ENCODE measurements around the gene STX17. TPM values are rescaled to one million over a fixed set of nuclear protein-coding genes. Genes with fewer than 3 reads are reported as not detected.

The STX17 gene
- total RNA-seq, 1 donor from 2014 or later = 18.3 TPM

DNA sequence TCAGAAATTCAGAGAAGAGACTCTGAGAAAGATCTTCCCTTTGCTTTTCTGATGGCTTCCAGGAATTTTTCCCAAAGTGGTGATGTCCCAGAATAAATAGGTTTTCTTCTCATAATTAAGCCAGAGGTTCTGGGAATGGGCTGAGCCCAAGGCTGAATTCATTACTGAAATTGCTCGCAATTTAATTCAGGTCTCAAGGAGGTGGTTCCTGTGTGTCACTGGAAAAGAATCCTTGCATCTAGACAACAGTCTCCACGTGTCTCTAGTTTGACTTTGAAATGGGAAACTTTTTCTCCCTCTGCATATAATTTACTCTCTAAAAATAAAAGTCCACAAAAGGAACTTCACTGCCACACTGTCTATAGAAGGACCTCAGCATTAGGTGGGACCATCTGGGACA, 27.8 kb upstream of the STX17 start:
- no peak for DNase-seq (ENCODE audit: low read depth)
- no peak overlapping the region for H3K4me3 ChIP-seq (ENCODE audit: low read depth, low read length)
- TF ChIP-seq, protein P1, sequence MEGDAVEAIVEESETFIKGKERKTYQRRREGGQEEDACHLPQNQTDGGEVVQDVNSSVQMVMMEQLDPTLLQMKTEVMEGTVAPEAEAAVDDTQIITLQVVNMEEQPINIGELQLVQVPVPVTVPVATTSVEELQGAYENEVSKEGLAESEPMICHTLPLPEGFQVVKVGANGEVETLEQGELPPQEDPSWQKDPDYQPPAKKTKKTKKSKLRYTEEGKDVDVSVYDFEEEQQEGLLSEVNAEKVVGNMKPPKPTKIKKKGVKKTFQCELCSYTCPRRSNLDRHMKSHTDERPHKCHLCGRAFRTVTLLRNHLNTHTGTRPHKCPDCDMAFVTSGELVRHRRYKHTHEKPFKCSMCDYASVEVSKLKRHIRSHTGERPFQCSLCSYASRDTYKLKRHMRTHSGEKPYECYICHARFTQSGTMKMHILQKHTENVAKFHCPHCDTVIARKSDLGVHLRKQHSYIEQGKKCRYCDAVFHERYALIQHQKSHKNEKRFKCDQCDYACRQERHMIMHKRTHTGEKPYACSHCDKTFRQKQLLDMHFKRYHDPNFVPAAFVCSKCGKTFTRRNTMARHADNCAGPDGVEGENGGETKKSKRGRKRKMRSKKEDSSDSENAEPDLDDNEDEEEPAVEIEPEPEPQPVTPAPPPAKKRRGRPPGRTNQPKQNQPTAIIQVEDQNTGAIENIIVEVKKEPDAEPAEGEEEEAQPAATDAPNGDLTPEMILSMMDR (conservative IDR thresholded peaks at IDR 0.05; ENCODE audit: low read depth, low read length) = no peak

DNA sequence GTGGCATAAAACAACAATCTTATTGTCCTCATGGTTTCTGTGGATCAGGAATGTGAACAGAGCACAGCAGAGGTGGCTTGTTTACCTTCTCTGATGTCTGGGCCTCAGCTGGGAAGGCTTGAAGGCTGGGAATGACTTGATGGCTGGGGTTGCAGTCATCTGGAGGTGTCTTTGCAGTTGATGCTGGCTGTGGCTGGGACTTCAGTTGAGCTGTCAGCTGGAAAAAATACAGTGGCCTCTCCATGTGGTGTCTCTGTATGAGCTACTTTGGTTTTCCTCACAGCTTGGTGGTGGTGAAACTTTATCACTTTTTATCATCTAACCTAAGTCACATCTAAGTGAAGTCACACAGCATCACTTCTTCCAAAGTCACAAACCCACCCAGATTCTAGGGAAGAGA, 24.7 kb upstream of the STX17 start:
- no peak overlapping the region for H3K4me3 ChIP-seq (ENCODE audit: low read depth, low read length)
- TF ChIP-seq, protein P1 (conservative IDR thresholded peaks at IDR 0.05; ENCODE audit: low read depth, low read length) = no peak
- no peak for DNase-seq (ENCODE audit: low read depth)

DNA sequence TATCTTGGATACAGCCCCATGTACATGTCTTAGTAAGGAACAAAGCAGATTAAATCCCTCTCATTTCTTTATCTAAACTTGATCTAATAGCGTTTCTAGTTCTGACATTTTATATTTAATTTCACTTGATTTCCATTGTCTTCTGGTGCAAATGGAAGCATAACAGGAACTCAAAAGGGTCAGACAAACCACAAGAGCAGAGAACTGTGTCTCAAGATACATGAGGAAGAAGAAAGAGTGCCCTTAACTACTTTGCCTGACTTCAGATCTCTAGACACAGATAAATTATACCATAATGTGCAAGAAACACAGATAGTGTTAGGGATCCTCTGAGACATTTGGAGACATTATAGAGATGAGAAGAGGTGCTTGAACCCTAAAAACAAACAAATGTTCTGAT, 20.7 kb upstream of the STX17 start:
- TF ChIP-seq, protein P1 (conservative IDR thresholded peaks at IDR 0.05; ENCODE audit: low read depth, low read length) = no peak
- no peak for DNase-seq (ENCODE audit: low read depth)
- no peak overlapping the region for H3K4me3 ChIP-seq (ENCODE audit: low read depth, low read length)

DNA sequence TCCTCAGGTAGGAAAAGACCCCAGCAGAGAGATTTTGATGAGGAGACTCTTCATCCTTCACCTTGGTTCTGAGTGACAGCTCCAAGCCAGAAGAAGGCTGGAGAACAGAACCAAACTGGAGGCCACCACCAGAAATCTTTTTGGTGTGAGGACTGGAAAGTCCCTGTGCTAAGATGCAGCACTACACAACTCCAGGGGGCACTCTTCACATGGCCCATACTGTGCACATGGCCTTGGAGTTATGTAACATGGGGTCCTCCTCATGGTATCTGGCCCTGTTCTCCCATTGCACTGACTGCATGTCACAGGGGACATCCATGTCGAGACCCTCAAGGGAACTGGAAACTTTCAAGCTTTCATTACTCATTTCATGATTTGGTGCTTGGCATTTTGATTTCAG, 17.3 kb upstream of the STX17 start:
- TF ChIP-seq, protein P1 (conservative IDR thresholded peaks at IDR 0.05; ENCODE audit: low read depth, low read length) = no peak
- no peak for DNase-seq (ENCODE audit: low read depth)
- H3K4me3 ChIP-seq (ENCODE audit: low read depth, low read length) = no peak overlapping the region

DNA sequence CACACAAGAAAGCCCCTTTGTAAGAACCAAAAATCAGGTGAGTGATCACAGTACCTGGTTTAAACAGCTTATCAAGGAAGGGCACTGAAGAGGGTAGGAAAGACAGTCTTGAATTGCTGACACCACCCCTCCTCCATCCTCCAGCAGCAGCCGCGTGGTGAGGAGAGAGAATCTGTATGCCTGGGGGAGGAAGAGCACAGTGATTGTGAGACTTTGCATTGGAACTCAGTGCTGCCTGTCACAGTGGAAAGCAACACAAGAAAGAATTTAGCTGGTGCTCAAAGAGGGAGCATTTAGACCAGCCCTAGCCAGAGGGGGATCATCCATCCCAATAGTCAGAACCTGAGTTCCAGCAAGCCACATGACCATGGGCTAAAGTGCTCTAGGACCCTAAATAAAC, 11.6 kb upstream of the STX17 start:
- DNase-seq (ENCODE audit: low read depth) = no peak
- H3K4me3 ChIP-seq (ENCODE audit: low read depth, low read length) = no peak overlapping the region
- TF ChIP-seq, protein P1 (conservative IDR thresholded peaks at IDR 0.05; ENCODE audit: low read depth, low read length) = no peak

DNA sequence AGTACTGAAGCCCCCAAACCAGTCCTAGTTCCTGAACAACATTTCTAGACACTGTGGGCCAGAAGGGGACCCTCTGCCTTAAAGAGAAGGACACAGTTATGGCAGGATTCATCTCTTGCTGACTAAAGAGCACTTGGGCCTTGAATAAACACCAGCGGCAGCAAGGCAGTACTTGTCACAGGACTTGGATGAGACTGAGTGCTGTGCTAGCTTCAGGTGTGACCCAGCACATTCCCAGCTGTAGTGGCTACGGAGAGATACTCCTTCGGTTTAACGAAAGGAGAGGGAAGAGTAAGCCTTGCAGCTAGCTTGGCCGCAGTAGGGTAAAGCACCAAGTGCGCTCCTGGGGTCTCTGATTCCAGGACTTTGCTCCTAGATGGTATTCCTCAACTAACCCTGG, 10.9 kb upstream of the STX17 start:
- TF ChIP-seq, protein P1 (conservative IDR thresholded peaks at IDR 0.05; ENCODE audit: low read depth, low read length) = no peak
- no peak overlapping the region for H3K4me3 ChIP-seq (ENCODE audit: low read depth, low read length)
- no peak for DNase-seq (ENCODE audit: low read depth)

DNA sequence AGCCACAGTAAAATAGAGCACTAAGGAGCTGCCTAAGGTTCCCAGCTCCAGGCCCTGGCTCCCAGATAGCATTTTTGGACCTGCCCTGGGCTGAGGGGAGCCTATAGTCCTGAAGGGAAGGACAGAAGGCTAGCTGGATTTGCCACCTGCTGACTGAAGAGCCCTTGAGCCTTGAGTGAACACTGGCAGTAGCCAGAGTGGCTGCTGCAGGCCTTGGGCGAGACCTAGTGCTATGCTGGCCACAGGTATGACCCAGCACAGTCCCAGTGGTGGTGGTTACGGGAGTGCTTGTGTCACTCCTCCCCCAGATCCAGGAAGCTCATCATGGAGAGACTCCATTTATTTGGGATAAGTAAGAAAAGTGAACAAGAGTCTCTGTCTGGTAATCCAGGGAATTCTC, 10.3 kb upstream of the STX17 start:
- TF ChIP-seq, protein P1 (conservative IDR thresholded peaks at IDR 0.05; ENCODE audit: low read depth, low read length) = no peak
- no peak overlapping the region for H3K4me3 ChIP-seq (ENCODE audit: low read depth, low read length)
- no peak for DNase-seq (ENCODE audit: low read depth)
